Mesothelial cell of epicardium (in vitro differentiated cells): ENCODE measurements around the gene FHIT. TPM values are rescaled to one million over a fixed set of nuclear protein-coding genes. Genes with fewer than 3 reads are reported as not detected.
"Not testable (repeated sequence)": the region's sequence is repeated elsewhere in the genome, so short reads cannot be mapped to it uniquely, and the experiment has no call there.

Experiments
- DNase-seq, 2 experiments: peaks; one replicate each; pipeline ENCODE4 v3.0.0; 2021; ENCODE audit warnings: low spot score in 2 of 2; ENCODE audit not compliant: unreplicated experiment in 2 of 2
- H3K27ac Mint-ChIP-seq: 2 replicates; pipeline ENCODE4 v1.8.0; 2021; ENCODE audit warnings: mixed read lengths
- H3K27me3 Mint-ChIP-seq: 2 replicates; pipeline ENCODE4 v1.8.0; 2021; ENCODE audit warnings: low read depth, mixed read lengths
- H3K36me3 Mint-ChIP-seq: 2 replicates; pipeline ENCODE4 v1.8.0; 2021; ENCODE audit warnings: mixed read lengths
- H3K4me1 Mint-ChIP-seq: 2 replicates; pipeline ENCODE4 v1.8.0; 2021; ENCODE audit warnings: mixed read lengths
- H3K4me3 Mint-ChIP-seq: 2 replicates; pipeline ENCODE4 v1.8.0; 2021; ENCODE audit warnings: mild to moderate bottlenecking, moderate library complexity, mixed read lengths
- H3K9me3 Mint-ChIP-seq: 2 replicates; pipeline ENCODE4 v1.8.0; 2021; ENCODE audit warnings: mixed read lengths
- total RNA-seq: library from RNA; stranded (reverse); gene quantifications from 3 replicates; pipeline ENCODE4 v1.2.1, GENCODE V29; 2021
- TF ChIP-seq, protein P1 (sequence below): fragments of 200-600 bp; sonication (generic); IDR thresholded peaks from one replicate; pipeline ENCODE4 v1.5.0; 2021; ENCODE audit warnings: antibody characterized with exemption; ENCODE audit not compliant: unreplicated experiment

FHIT gene
- total RNA-seq, 1 donor from 2014 or later = 10.7 TPM

DNA sequence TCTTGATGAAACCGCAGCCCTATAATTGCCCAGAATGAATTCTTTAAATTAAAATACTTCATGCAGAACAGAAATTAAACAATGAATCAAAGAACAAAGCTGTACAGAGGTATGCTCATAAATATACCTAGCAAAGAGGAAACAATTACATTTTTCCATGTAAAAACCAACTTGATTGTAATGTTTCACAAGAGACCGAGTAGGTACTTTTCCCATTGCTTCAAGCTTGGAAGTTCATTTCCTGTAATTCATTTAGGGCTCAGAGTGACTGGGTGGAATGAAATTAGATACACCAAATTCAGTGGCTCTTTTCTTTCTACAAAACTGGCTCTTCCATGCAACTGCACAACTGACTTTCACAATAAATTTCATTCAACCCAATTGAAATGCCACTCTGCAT, 51.4 kb downstream of the FHIT start:
- no peak for DNase-seq
- peaks cover 3% of the 10 kb centered on the region for H3K27me3 Mint-ChIP-seq
- peaks cover 1% of the 10 kb centered on the region for H3K36me3 Mint-ChIP-seq
- H3K27ac Mint-ChIP-seq = no peak overlapping the region
- no peak overlapping the region for H3K4me3 Mint-ChIP-seq
- H3K9me3 Mint-ChIP-seq = peaks cover 5% of the 10 kb centered on the region
- TF ChIP-seq, protein P1, sequence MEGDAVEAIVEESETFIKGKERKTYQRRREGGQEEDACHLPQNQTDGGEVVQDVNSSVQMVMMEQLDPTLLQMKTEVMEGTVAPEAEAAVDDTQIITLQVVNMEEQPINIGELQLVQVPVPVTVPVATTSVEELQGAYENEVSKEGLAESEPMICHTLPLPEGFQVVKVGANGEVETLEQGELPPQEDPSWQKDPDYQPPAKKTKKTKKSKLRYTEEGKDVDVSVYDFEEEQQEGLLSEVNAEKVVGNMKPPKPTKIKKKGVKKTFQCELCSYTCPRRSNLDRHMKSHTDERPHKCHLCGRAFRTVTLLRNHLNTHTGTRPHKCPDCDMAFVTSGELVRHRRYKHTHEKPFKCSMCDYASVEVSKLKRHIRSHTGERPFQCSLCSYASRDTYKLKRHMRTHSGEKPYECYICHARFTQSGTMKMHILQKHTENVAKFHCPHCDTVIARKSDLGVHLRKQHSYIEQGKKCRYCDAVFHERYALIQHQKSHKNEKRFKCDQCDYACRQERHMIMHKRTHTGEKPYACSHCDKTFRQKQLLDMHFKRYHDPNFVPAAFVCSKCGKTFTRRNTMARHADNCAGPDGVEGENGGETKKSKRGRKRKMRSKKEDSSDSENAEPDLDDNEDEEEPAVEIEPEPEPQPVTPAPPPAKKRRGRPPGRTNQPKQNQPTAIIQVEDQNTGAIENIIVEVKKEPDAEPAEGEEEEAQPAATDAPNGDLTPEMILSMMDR = no peak
- H3K4me1 Mint-ChIP-seq = peaks cover 11% of the 10 kb centered on the region

- TF ChIP-seq, protein P1 = no peak
- Mint-ChIP-seq H3K27me3 (peaks cover 5% of the 10 kb centered on the region), H3K9me3 (no peaks in the 10 kb centered on the region), H3K27ac (no peak overlapping the region), H3K4me1 (peaks cover 3% of the 10 kb centered on the region), H3K36me3 (no peaks in the 10 kb centered on the region), H3K4me3 (no peak overlapping the region)
- no peak for DNase-seq
Measured at GRCh38 chr3:61194892-61195538, 56.2 kb downstream of the FHIT start.

DNA sequence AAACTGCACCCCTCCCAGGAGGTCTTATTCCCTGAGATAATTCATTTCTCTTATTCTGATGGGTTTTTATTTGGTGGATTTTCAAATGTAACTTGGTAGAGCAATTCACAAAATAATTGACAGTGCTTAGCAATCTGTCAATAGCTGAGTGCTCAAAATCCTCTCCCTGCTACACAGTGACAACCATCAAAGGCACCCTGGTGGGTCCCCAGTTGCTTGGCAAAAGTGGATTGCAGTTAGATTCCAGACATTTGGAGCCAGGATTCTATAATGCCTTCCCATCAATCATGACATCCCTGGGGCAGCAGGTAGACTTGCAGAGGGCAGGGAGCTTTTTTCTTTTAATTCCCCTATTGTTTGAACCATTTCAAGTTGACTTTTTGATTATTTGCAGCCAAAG, 59.0 kb downstream of the FHIT start:
- no peaks in the 10 kb centered on the region for H3K36me3 Mint-ChIP-seq
- TF ChIP-seq, protein P1 = no peak
- peaks cover 4% of the 10 kb centered on the region for H3K27me3 Mint-ChIP-seq
- H3K4me1 Mint-ChIP-seq = no peaks in the 10 kb centered on the region
- H3K27ac Mint-ChIP-seq = no peak overlapping the region
- DNase-seq = no peak
- H3K9me3 Mint-ChIP-seq = no peaks in the 10 kb centered on the region
- H3K4me3 Mint-ChIP-seq = no peak overlapping the region

- H3K27ac Mint-ChIP-seq, H3K9me3 Mint-ChIP-seq, H3K4me3 Mint-ChIP-seq, DNase-seq, H3K27me3 Mint-ChIP-seq, H3K36me3 Mint-ChIP-seq: not testable (repeated sequence)
- peaks cover 12% of the 10 kb centered on the region for H3K4me1 Mint-ChIP-seq
Measured at GRCh38 chr3:61190205-61190604, 61.0 kb downstream of the FHIT start.

DNA sequence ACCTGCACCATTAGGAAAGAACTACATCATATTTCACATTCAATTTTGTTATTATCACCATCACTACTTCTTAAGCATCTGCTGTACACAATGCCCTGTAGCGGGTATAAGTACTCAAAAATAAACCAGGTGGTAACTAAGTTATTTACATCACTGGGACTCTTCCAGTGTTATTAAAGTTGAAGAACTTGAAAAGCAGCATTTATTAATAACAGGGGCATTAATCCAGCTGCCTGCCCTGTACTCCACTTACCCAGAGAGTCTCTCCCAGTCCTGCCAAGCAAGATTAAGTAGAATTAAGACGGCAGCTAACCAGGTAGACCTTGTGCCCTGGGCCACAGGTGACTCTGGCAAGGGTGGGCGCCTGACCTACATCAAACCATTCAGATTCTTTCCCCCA, 65.2 kb downstream of the FHIT start:
- Mint-ChIP-seq H3K36me3 (no peaks in the 10 kb centered on the region), H3K4me3 (no peak overlapping the region), H3K27me3 (no peaks in the 10 kb centered on the region), H3K27ac (no peak overlapping the region), H3K4me1 (peaks cover 18% of the 10 kb centered on the region), H3K9me3 (no peaks in the 10 kb centered on the region)
- no peak for DNase-seq
- TF ChIP-seq, protein P1 = no peak

DNA sequence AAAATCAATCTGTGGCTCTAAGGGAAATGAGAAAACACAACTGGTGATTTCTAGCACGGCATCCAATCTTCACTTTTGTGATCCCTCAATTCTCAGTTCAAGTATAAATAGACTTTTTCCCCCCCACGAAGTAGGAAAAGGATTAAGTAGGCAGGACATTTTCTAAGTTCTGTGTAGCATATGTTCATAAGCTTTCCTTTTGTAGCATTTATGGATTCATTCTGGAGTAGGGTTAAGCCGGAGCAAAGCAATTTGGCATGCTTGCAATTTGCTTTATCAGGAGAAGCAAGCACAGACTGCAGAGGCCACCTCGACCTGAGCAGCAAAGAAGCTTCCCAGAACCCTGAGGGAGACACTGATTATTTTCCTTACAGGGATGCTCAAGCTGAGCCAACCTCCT, 66.3 kb downstream of the FHIT start:
- peaks cover 18% of the 10 kb centered on the region for H3K4me1 Mint-ChIP-seq
- TF ChIP-seq, protein P1 = no peak
- H3K36me3 Mint-ChIP-seq = no peaks in the 10 kb centered on the region
- no peak for DNase-seq
- no peaks in the 10 kb centered on the region for H3K27me3 Mint-ChIP-seq
- no peak overlapping the region for H3K4me3 Mint-ChIP-seq
- no peak overlapping the region for H3K27ac Mint-ChIP-seq
- no peaks in the 10 kb centered on the region for H3K9me3 Mint-ChIP-seq
